CD4-positive, alpha-beta T cell treated with Interleukin-21 for 1 hour (primary cell): ENCODE data around the gene RIMBP2.
"Not testable (repeated sequence)": the region's sequence is repeated elsewhere in the genome, so short reads cannot be mapped to it uniquely, and the experiment has no call there.

Source experiments
- DNase-seq: peaks from one replicate; pipeline ENCODE4 v3.0.0-alpha.2; 2020

RIMBP2 gene

DNA sequence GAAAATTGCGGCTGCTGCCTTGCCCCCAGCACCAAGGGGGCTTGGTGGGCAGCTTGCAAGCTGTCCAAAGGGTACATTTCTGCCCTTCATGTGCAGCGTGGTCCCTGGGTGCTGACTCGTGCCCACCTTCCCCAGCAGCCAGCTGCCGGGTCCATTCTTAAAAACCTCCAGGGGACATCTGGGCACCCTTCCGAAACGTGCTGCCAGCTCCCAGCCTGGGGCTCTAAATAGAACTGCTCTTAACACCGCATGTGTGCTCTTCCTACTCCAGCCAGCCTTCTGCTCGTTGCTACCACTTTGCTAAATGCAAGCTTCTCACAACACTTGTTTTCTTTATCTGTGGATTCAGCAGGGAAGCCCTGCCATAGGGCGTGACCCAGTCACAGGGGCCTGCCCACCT is 66.0 kb downstream of the RIMBP2 start:
- DNase-seq, result no peak

DNA sequence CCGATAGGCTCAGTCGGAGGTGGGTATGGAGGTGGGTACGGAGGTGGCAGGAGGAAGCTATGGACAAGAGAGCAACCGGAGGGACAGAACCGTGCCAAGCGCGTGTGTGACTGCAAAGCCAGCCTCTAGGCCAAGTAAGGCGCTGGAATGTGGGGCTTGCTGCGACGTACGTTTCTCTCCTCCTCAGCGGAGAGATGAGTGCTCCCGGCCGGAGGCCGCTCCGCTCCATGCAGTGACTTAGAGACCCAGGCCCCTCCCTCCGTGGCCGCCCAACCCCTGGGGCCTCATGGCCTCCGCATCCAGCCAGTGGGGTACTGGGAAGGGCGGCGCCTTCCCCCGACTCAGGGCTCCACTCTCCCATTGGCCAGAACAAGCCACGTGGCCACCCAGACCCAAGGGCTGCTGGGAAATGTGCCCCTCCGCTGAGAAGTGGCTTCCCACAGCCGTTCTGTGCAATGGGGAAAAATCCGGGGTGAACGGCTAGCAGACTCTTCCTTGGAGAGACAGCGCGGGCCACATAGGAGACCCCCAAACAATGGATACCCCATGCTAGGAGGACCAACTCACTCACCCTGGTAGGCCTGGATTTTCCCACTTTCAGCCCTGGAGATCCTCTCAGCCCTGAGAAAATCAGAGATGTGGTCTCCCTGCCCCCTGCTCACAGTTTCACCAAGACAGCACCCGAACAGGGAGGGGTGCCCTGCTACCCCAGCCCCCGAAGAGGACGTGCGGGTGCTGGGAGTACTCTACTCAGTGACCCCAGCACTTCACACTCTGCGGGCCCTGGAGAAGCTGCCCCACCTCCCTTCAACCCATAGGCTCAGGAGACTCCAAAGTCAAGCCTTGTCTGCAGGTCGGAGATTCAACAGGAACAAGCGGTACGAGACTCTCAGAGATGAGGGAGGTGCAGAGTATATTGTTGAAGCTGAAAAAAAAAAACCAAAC is 66.7 kb downstream of the RIMBP2 start:
- no peak for DNase-seq

DNA sequence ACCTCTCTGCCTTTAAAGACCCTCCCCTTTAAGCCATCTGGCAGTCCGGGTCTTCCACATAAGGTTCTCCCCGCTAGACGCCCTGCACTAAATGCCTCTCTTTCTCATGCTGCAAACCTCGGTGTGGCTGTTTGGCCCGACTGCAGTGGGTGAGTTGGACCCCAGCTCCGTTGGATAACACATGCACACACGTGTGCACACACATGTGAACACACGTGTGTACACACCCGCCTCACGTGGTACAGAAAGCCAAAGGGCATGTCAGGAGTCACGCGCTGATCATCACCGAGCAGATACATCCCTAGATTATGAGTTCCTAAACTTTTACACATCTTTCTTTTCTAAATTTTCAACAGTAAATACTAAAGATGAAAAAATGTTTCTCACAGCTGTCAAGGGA is 68.3 kb downstream of the RIMBP2 start:
- DNase-seq, result no peak

DNA sequence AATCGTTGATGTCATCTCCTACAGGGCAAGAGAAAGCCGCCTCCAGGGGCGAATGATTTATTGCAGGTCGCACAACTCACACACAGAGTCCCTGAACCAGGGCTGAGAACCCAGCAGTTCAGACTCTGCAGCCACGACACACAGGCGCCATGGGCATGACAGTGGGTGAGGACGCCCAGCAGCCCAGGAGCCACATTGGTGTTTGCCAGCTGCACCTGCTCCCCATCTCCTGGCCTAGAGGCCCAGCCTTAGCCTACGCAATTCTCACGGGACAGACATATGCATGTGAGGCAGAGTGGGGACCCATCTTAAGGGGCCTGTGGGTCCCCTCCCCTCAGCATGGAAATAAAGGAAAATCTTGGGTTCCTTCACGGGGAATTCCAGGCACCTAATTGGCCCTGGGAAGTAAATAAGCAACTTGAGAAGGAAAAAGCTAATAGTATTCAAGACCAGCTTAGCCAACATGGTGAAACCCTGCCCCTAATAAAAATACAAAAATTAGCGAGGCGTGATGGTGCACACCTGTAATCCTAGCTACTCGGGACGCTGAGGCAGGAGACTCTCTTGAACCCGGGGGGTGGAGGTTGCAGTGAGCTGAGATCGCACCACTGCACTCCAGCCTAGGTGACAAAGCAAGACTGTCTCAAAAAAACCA is 69.3 kb downstream of the RIMBP2 start:
- no peak for DNase-seq

DNA sequence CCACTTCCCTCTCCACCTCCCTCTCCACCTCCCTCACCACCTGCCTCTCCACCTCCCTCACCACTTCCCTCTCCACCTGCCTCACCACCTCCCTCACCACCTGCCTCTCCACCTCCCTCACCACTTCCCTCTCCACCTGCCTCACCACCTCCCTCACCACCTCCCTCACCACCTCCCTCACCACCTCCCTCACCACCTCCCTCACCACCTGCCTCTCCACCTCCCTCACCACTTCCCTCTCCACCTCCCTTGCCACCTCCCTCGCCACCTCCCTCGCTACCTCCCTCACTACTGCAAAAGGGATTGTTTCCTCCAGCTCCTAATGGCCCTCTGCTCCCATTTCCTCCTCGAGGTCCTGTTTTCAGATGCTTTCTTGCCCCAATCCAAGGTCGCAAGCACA is 69.9 kb downstream of the RIMBP2 start:
- DNase-seq, result not testable (repeated sequence)

DNA sequence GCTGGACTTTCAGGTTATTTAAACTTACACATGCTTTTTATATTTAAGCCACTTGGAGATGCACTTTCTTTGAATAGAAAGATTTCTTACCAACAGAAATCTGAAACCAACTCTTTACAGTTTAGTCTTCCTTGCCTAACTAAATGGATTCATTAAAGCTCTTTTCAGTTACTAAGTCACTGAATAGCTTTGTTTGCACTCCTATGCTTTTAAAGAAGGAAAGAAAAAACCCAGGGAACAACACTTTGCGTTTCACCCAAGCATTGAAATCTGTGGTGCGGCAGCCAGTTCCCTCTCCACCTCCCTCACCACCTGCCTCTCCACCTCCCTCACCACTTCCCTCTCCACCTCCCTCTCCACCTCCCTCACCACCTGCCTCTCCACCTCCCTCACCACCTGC is 70.3 kb downstream of the RIMBP2 start:
- no peak for DNase-seq

DNA sequence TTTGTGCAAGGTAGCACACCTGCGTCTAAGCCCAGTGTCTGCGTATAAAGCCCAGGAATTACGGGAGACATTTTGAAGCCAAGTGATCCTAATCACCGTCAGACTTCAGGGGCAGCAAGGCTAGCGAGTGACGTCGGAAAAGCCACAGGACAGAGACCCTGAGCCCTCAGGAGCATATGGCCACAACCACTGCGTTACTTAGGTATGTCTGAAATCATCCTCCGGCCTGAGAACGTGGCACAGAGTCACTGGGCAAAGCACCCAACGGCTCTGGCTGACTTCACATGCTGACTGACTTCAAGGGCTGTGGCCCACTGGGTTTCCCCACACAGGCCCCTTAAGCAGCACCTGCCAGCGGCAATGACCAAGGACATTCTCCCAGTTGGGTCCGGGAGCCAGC is 71.5 kb downstream of the RIMBP2 start:
- DNase-seq, result no peak

DNA sequence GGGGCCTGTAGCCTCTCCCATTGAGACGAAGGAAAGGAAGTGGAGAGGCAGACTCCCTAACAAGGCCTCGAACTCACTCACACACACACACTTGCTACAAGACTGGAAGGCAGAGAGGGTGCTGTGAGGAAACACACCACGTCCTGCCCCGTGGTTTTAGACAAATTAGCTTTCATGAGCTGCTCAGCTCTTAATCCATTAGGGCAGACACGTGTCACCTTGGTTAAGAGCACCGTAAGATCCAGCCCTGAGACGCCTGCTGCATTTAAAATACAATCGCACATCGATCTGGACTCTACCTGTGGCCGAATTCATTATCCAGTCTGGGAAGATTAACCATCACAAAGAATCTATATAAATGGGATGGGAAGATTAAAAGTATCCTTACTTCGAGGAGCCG is 72.0 kb downstream of the RIMBP2 start:
- DNase-seq, result no peak

DNA sequence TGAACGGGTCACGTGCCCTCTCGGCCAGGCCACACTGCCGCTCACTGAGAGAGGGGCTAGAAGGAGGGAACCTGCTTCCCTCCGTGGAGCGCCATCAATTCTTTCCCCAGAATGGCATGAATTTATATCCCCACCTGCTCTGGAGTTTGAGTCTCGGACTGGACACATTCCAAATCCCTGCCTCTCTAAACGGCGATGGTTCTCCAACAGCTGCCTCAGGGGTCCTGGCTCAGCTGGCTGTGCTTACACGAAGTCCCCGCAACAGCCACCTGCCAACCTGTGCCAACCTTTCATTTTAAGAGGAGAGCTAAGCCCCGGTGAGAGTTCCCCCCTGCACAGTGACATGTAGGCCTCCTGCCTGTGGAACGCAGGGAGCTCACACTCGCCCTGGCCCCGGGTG is 73.2 kb downstream of the RIMBP2 start:
- DNase-seq, result no peak

- DNase-seq, result no peak
Measured at GRCh38 chr12:130641533-130642184, 74.4 kb downstream of the RIMBP2 start.

- no peak for DNase-seq
Measured at GRCh38 chr12:130640901-130641300, 75.2 kb downstream of the RIMBP2 start.

GRCh38 chr12:130640496-130640895 is 75.6 kb downstream of the RIMBP2 start:
- no peak for DNase-seq

GRCh38 chr12:130639476-130640424 is 76.3 kb downstream of the RIMBP2 start:
- no peak for DNase-seq

GRCh38 chr12:130636370-130636769 is 79.7 kb downstream of the RIMBP2 start:
- DNase-seq, result no peak

GRCh38 chr12:130634866-130635265 is 81.2 kb downstream of the RIMBP2 start:
- DNase-seq, result no peak

GRCh38 chr12:130633771-130634170 is 82.3 kb downstream of the RIMBP2 start:
- no peak for DNase-seq

- no peak for DNase-seq
Measured at GRCh38 chr12:130632642-130633041, 83.5 kb downstream of the RIMBP2 start.

DNA sequence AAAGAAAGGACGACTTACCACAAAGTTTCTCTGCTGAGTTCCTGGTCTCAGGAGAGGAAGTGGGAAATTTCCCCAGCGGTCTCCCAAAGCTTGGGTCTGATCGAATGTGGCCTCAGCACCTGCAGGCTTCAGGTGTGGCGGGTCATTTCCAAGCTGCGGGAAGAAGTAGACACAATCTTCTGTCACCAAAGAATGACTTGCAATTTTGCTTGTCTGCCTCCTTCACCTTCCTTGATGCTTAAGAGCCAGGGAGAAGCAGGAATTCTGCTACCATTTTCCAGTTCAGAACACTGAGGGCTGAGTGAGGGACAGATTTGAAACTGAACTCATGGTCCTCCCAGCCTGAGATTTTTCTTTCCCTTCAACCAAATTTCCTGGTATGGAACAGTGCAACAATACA is 87.8 kb downstream of the RIMBP2 start:
- no peak for DNase-seq

GRCh38 chr12:130627175-130627574 is 88.9 kb downstream of the RIMBP2 start:
- no peak for DNase-seq

DNA sequence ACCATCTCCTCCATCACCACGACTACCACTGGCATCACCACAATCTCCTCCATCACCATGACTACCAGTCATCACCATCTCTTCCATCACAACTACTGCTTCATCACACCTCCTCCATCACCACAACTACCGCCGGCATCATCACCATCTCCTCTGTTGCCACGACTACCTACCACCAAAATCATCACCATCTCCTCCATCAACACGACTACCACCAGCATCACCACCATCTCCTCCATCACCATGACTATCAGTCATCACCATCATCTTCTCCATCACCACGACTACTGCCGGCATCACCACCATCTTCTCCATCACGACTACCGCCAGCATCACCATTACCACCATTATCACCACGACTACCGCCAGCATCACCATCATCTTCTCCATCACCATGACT is 89.5 kb downstream of the RIMBP2 start:
- no peak for DNase-seq

DNA sequence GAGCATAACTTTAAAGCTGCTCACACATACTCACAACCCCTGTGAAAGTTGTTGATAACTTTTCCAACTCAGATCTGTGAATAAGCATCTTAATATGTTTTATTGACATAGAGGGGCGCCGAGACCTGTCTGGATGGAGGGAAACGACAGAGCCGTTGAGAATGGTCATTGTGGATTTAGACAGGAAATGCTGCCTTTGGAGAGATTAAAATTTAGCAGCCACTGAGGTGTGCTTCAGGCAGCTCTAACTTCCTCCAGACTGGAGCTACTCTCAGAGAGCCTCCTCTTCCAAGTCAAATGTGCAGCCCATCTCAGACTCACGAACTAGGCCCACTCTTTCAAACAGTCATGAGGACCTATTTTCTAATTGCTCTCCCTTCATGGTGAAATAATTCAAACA is 90.9 kb downstream of the RIMBP2 start:
- DNase-seq, result no peak

DNA sequence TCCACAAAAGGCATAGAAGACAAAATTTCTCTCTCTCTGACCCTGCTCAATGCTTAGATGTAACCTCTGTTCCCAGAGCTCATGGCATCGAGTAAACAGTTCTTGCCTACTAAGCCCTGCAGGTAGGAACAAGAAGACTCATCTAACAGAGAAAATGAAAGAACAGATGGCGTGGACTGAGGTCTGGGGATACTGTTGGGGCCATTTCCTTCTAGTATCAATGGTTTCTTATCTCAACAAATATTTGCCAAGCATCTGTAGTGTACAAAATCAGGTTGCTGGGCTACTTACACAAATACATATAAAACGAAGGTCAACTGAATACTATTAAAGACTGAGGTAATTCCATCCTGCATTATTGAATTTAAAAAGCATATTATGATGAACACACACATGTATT is 93.3 kb downstream of the RIMBP2 start:
- DNase-seq, result no peak
